ENCODE measurements around the gene SMARCD1. TPM values are rescaled to one million over a fixed set of nuclear protein-coding genes. Genes with fewer than 3 reads are reported as not detected.

SMARCD1 gene
- total and polyA plus RNA-seq, 9 of the 15 experiments (the other 6 are each of a cell fraction or from before 2014, with no cell fraction given) = 0.86 to 91.7 (median 48.0) TPM

DNA sequence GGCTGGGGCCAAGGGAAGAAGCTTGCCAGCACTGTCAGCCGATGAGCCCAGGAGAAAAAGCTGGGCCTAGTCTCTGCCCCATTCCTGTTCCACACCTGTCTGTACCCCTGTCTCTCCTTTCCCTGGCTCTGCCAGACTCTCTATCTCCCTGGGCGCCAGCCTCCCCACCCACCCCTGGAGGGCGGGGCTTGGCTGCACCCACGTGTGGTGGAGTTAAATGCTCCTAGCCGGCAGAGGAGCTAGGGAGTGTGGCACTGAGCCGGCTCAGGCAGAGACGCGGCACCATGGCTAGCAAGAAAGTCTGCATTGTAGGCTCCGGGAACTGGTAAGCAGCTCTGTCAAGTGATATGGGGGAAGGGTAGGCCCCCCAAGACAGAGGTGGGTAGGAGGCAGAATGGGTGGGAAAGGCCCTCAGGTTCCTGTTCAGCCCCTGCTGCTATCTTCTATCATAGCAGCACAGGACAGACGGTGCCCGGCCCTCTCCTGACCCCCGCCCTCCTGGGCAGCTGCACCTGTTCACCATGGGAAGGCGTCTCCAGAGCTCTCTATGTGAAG, 18.7 kb downstream of the SMARCD1 start, which contains the start of gene GPD1:
Gene GPD1 (plus strand): TSS at position 242 of the 555 bp plus-strand sequence. CDS start 43 bp downstream, at position 285.
- Histone ChIP-seq H3K27me3 (ENCODE audit: control insufficient read depth in 2 of 2, insufficient read depth in 2 of 2, low read length in 2 of 2) (no peaks in the 10 kb centered on the region), H3K9ac (ENCODE audit: insufficient read depth in 1 of 2, low read depth in 2 of 2, low read length in 2 of 2) (peak within 1 kb of the TSS in 1 of 2 experiments; percentile 82; a peak in 2 of 4 replicates), H3K9me1 (ENCODE audit: control insufficient read depth, insufficient read depth, low read length) (no peaks in the 10 kb centered on the region), H3K36me3 (ENCODE audit: control insufficient read depth, insufficient read depth, low read length) (peaks cover 24% of the 10 kb centered on the region; the same call in 2 of the 3 replicates), H3K4me2 (ENCODE audit: insufficient read depth, low read length) (peak within 1 kb of the TSS; percentile 57), H3K27ac (ENCODE audit: extremely low read depth, low read depth, low read length) (no peak within 1 kb of the TSS), H3K4me1 (replicated peaks in 1 of 2; ENCODE audit: control insufficient read depth in 2 of 2, insufficient read depth in 2 of 2, low read length in 2 of 2) (peaks cover 16% of the 10 kb centered on the region in 2 experiments), H2AFZ (ENCODE audit: low read depth, low read length) (peak within 1 kb of the TSS; percentile 75), H4K20me1 (replicated peaks; ENCODE audit: control insufficient read depth, insufficient read depth, low read length) (no peaks in the 10 kb centered on the region), H3K79me2 (ENCODE audit: control insufficient read depth, insufficient read depth, low read length) (no peaks in the 10 kb centered on the region), H3K4me3 (no peak within 1 kb of the TSS), H3K9me3 (replicated peaks; ENCODE audit: control insufficient read depth, insufficient read depth, low read depth, low read length) (no peaks in the 10 kb centered on the region)
- in situ Hi-C loops (cut with MboI) = no loop called here
- ChIA-PET CTCF (ENCODE audit: low intra/inter-chr PET ratio) (no interaction called here), POLR2A (interaction anchor here (0.6 to 1.7 kb wide), 7 partner anchors 8 to 230 kb away, joined by 3 to 9 read pairs (median 4); partner anchors contain the start of genes COX14, LIMA1 and SMARCD1)
- intact Hi-C loops (cut with micrococcal nuclease) = no loop called here
- 19% methylated on average over 13 of the region's 13 CpGs for WGBS (ENCODE audit: insufficient coverage, low coverage, missing lambda C conversion rate)
- DNase-seq (ENCODE audit: extremely low read depth in 1 of 4, low spot score in 3 of 4) = peak; percentile 76 to 84 (median 82)
- FAIRE-seq = peak; percentile 78
- ATAC-seq = peak; percentile 92
- no TSS peak for BruUV-seq (replicated peaks)
- no peak for TF ChIP-seq OTX1 (CRISPR knock-in tag; IDR thresholded peaks at IDR 0.05)
- TF ChIP-seq HCFC1 (IDR thresholded peaks at IDR 0.05; ENCODE audit: low read depth, low read length) = no peak
- TF ChIP-seq, protein P1, sequence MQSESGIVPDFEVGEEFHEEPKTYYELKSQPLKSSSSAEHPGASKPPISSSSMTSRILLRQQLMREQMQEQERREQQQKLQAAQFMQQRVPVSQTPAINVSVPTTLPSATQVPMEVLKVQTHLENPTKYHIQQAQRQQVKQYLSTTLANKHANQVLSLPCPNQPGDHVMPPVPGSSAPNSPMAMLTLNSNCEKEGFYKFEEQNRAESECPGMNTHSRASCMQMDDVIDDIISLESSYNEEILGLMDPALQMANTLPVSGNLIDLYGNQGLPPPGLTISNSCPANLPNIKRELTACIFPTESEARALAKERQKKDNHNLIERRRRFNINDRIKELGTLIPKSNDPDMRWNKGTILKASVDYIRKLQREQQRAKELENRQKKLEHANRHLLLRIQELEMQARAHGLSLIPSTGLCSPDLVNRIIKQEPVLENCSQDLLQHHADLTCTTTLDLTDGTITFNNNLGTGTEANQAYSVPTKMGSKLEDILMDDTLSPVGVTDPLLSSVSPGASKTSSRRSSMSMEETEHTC (IDR thresholded peaks at IDR 0.05) = no peak
- no peak for TF ChIP-seq MAFK (IDR thresholded peaks at IDR 0.05; ENCODE audit: low read length)
- TF ChIP-seq, protein P2, sequence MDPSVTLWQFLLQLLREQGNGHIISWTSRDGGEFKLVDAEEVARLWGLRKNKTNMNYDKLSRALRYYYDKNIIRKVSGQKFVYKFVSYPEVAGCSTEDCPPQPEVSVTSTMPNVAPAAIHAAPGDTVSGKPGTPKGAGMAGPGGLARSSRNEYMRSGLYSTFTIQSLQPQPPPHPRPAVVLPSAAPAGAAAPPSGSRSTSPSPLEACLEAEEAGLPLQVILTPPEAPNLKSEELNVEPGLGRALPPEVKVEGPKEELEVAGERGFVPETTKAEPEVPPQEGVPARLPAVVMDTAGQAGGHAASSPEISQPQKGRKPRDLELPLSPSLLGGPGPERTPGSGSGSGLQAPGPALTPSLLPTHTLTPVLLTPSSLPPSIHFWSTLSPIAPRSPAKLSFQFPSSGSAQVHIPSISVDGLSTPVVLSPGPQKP (CRISPR knock-in tag; IDR thresholded peaks at IDR 0.05) = no peak
- TF ChIP-seq HDAC3 (IDR thresholded peaks at IDR 0.05; ENCODE audit: borderline replicate concordance, partially characterized antibody) = no peak
- TF ChIP-seq, protein P3, sequence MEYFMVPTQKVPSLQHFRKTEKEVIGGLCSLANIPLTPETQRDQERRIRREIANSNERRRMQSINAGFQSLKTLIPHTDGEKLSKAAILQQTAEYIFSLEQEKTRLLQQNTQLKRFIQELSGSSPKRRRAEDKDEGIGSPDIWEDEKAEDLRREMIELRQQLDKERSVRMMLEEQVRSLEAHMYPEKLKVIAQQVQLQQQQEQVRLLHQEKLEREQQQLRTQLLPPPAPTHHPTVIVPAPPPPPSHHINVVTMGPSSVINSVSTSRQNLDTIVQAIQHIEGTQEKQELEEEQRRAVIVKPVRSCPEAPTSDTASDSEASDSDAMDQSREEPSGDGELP (CRISPR knock-in tag; IDR thresholded peaks at IDR 0.05; ENCODE audit: borderline replicate concordance) = peak; percentile 46; the same call in 1 of the 2 replicates
- TF ChIP-seq ZNF165 (CRISPR knock-in tag; IDR thresholded peaks at IDR 0.05; ENCODE audit: borderline replicate concordance) = no peak
- no peak for TF ChIP-seq EP400 (IDR thresholded peaks at IDR 0.05)
- TF ChIP-seq NFIX (CRISPR knock-in tag; IDR thresholded peaks at IDR 0.05; ENCODE audit: low read depth) = no peak
- no peak for TF ChIP-seq BRD4 (IDR thresholded peaks at IDR 0.05)
- 0 out of 2 replicates have a peak, but pooled peaks have one; percentile 24 for TF ChIP-seq SP1 (CRISPR knock-in tag; IDR thresholded peaks at IDR 0.05)
- TF ChIP-seq RBM22 (IDR thresholded peaks at IDR 0.05; ENCODE audit: low read depth, low read length, poor library complexity, severe bottlenecking) = no peak
- TF ChIP-seq, protein P4, sequence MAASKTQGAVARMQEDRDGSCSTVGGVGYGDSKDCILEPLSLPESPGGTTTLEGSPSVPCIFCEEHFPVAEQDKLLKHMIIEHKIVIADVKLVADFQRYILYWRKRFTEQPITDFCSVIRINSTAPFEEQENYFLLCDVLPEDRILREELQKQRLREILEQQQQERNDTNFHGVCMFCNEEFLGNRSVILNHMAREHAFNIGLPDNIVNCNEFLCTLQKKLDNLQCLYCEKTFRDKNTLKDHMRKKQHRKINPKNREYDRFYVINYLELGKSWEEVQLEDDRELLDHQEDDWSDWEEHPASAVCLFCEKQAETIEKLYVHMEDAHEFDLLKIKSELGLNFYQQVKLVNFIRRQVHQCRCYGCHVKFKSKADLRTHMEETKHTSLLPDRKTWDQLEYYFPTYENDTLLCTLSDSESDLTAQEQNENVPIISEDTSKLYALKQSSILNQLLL (CRISPR knock-in tag; IDR thresholded peaks at IDR 0.05; ENCODE audit: borderline replicate concordance) = no peak
- no peak for TF ChIP-seq PHF20 (IDR thresholded peaks at IDR 0.05; ENCODE audit: partially characterized antibody)
- no peak for TF ChIP-seq ARNT (IDR thresholded peaks at IDR 0.05)
- TF ChIP-seq, protein P5, sequence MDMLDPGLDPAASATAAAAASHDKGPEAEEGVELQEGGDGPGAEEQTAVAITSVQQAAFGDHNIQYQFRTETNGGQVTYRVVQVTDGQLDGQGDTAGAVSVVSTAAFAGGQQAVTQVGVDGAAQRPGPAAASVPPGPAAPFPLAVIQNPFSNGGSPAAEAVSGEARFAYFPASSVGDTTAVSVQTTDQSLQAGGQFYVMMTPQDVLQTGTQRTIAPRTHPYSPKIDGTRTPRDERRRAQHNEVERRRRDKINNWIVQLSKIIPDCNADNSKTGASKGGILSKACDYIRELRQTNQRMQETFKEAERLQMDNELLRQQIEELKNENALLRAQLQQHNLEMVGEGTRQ (CRISPR knock-in tag; IDR thresholded peaks at IDR 0.05) = peak; percentile 63
- TF ChIP-seq CXXC5 (CRISPR knock-in tag; IDR thresholded peaks at IDR 0.05) = no peak

Measured in K562 (cell line).